Pancreas (tissue), 10 donors: Measurements from ENCODE around the gene SASS6. TPM values are rescaled to one million over a fixed set of nuclear protein-coding genes. Genes with fewer than 3 reads are reported as not detected.

Experiments
- ATAC-seq, 4 donors: fragments of 200-7000 bp; cut with Tn5 transposase; one replicate each; pipeline versions ENCODE4 v1.8.0 to v1.9.1; 2020; ENCODE audit warnings: mild to moderate bottlenecking in 4 of 4, moderate library complexity in 4 of 4
- DNase-seq, 6 donors: peaks; one replicate each; pipeline ENCODE4 v3.0.0-alpha.2; 2020
- FAIRE-seq: peaks from 2 replicates; lab custom pipeline; 2012; peaks lifted over from hg19 to GRCh38; lab: Jason Lieb, UNC
- H3K27ac ChIP-seq, 4 donors: fragments of 200-600 bp; sonication (generic); 1 replicate in 3 of 4; 2 replicates in 1 of 4; pipeline versions ENCODE4 v1.5.0 to v1.8.0; 2020
- H3K27me3 ChIP-seq, 4 donors: fragments of 200-600 bp; one replicate each; pipeline ENCODE4 v1.8.0; 2021
- H3K36me3 ChIP-seq, 3 donors: fragments of 200-600 bp; sonication (generic) in 1 of 3; one replicate each; pipeline versions ENCODE4 v1.5.0 to v1.8.0; 2020 to 2021
- H3K4me1 ChIP-seq, 3 donors: fragments of 200-600 bp; one replicate each; pipeline ENCODE4 v1.8.0; 2021
- H3K4me3 ChIP-seq, 4 donors: fragments of 200-600 bp; sonication (generic) in 2 of 4; one replicate each; pipeline versions ENCODE4 v1.5.0 to v1.8.0; 2020 to 2021
- H3K9me3 ChIP-seq, 4 donors: fragments of 200-600 bp; one replicate each; pipeline ENCODE4 v1.8.0; 2021
- WGBS, 2 donors: extraction: QIAGEN DNeasy Blood & Tissue Kit; methylation state at CpG; one replicate each; pipeline ENCODE4 v1.1.7; 2013; 5-methylcytosine and 5-hydroxymethylcytosine counted together
- intact Hi-C, 3 donors: fragments of 100-400 bp; cut with DNase I; formaldehyde crosslinking; loops; one replicate each; pipeline versions ENCODE4 v1.11.1 to v1.14.2; 2022
- polyA plus RNA-seq, 2 donors: library from polyadenylated mRNA; stranded (reverse); fragments of 200-250 nt; gene quantifications; one replicate each; pipeline ENCODE4 v1.2.3, GENCODE V29; 2013
- total RNA-seq, 6 donors: library from RNA; stranded (reverse); fragmentation: NEBNext Ultra II Directional in 4 of 6; extraction: Animal tissue kit (Norgen Biotek cat#: 25700) in 4 of 6; gene quantifications; one replicate each; pipeline versions ENCODE4 v1.2.1 to v1.2.4, GENCODE V29; 2021 to 2023
- TF ChIP-seq, protein P1 (sequence below), 4 donors: fragments of 200-600 bp; sonication (generic) in 3 of 4; IDR thresholded peaks; one replicate each; pipeline versions ENCODE4 v1.5.0 to v1.8.0; 2021; ENCODE audit warnings: antibody characterized with exemption in 4 of 4
- donor health status: healthy with polysubstance abuse.
- donor health status: DM: no; HTN: no; CAD: no; lungs with moderate emphysema.
- donor health status: DM: no; HTN: no; CAD: no.
- donor health status: control.
- donor health status: control.
- donor health status: Bipolar disorder and iron deficiency.
- donor health status: DM: yes; HTN: yes; CAD: no.
- donor health status: DM: no; HTN: no; CAD: no.
- donor health status: DM: no; HTN: no; CAD: no.
- donor health status: DM: yes; HTN: yes; CAD: no.

SASS6 gene, protein sequence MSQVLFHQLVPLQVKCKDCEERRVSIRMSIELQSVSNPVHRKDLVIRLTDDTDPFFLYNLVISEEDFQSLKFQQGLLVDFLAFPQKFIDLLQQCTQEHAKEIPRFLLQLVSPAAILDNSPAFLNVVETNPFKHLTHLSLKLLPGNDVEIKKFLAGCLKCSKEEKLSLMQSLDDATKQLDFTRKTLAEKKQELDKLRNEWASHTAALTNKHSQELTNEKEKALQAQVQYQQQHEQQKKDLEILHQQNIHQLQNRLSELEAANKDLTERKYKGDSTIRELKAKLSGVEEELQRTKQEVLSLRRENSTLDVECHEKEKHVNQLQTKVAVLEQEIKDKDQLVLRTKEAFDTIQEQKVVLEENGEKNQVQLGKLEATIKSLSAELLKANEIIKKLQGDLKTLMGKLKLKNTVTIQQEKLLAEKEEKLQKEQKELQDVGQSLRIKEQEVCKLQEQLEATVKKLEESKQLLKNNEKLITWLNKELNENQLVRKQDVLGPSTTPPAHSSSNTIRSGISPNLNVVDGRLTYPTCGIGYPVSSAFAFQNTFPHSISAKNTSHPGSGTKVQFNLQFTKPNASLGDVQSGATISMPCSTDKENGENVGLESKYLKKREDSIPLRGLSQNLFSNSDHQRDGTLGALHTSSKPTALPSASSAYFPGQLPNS
- total RNA-seq (1 to 10 TPM in 4 of 6 donors, under 1 TPM in 2; 0.76 to 1.8 (median 1.3) TPM), polyA plus RNA-seq (1 to 10 TPM in 1 of 2 donors, under 1 TPM in 1; 0.84 to 1.7 TPM)

DNA sequence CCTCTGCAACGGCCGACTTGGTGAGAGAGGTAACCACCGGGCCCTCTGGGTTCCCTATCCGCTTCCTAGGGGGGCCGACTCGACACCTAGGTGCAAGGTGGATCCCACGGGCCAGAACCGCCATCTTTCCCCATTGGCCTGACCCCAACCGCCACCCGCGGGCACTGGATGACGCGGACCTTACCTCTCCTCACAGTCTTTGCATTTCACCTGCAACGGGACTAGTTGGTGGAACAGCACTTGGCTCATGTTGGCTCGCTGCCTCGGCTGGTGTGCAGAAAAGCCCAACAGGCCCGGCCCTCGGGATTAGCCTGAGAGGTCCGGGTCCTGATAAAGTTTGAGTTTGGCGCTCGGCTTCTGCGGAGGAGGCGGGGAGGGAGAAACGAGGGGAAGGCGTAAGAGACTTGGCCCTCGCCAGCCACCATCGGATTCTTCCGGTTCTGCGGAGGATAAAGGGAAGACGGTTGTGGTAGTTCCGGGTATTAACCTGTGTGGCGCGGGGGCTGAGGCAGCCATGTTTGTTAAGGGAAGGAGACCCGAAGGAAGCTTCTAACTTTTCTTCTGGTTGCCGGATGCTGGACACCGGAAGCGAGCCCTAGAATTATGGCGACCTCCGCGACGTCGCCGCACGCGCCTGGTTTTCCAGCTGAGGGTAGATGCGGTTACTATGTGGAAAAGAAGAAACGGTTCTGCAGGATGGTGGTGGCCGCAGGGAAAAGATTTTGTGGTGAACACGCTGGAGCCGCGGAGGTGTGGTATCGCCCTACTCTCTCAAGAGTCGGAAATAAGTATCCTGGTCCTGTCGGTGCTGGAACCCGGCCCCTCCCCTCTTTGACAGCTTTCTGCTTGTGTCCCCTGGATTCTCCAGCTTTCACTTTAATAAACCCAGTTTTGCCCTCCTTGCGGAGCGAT, at the start of gene SASS6, which contains the start of gene TRMT13:
SASS6 (minus strand) TSS at position 365 of the 912 bp plus-strand sequence; CDS start at position 249, 116 bp downstream.
TRMT13 (plus strand) TSS at position 598 of the 912 bp plus-strand sequence; CDS start at position 604, 6 bp downstream.
- TF ChIP-seq, protein P1, sequence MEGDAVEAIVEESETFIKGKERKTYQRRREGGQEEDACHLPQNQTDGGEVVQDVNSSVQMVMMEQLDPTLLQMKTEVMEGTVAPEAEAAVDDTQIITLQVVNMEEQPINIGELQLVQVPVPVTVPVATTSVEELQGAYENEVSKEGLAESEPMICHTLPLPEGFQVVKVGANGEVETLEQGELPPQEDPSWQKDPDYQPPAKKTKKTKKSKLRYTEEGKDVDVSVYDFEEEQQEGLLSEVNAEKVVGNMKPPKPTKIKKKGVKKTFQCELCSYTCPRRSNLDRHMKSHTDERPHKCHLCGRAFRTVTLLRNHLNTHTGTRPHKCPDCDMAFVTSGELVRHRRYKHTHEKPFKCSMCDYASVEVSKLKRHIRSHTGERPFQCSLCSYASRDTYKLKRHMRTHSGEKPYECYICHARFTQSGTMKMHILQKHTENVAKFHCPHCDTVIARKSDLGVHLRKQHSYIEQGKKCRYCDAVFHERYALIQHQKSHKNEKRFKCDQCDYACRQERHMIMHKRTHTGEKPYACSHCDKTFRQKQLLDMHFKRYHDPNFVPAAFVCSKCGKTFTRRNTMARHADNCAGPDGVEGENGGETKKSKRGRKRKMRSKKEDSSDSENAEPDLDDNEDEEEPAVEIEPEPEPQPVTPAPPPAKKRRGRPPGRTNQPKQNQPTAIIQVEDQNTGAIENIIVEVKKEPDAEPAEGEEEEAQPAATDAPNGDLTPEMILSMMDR (IDR thresholded peaks at IDR 0.05), result peak in 1 of 4 donors; percentile 6
- H3K9me3 ChIP-seq, result no peaks in the 10 kb centered on the region
- H3K4me3 ChIP-seq, result peak within 1 kb of the TSS; percentile 61 to 88 (median 73)
- H3K4me1 ChIP-seq, result peaks cover 13 to 19% (median 13%) of the 10 kb centered on the region in 3 donors
- H3K27ac ChIP-seq, result peak within 1 kb of the TSS; percentile 46 to 66 (median 58)
- FAIRE-seq (peak; percentile 91), DNase-seq (peak; percentile 93 to 98 (median 96)), ATAC-seq (peak; percentile 99 to 100 (median 100))
- peaks cover 0 to 11% (median 4%) of the 10 kb centered on the region in 3 donors for H3K36me3 ChIP-seq
- 0% methylated on average over 57 of the region's 57 CpGs for WGBS, 2 donors
- intact Hi-C loops, result no loop called here
- H3K27me3 ChIP-seq, result no peaks in the 10 kb centered on the region

DNA sequence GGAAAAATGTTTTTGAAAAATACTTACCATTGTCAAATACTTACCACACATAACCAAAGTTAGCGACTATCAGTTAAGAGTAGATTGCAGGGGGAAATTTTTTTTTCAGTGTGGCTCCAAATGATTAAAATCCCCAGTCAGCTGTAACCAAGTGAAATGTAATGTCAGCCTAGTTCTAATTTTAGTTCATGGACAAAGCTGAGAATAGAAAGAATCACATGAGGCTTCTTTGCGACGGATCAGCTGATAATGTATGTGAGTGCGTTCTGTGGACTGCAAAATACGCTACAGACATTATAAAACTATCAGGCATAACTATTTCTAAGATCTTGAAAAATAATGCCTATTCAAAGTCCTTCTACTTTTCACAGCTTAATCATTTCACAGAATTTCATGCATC, 45.4 kb upstream of the SASS6 start, which contains the start of gene LRRC39:
LRRC39 (minus strand) TSS at position 166 of the 400 bp plus-strand sequence. CDS start 9,740 bp downstream, outside the sequence.
- FAIRE-seq (no peak), ATAC-seq (no peak)
- H3K4me3 ChIP-seq, result no peak within 1 kb of the TSS

DNA sequence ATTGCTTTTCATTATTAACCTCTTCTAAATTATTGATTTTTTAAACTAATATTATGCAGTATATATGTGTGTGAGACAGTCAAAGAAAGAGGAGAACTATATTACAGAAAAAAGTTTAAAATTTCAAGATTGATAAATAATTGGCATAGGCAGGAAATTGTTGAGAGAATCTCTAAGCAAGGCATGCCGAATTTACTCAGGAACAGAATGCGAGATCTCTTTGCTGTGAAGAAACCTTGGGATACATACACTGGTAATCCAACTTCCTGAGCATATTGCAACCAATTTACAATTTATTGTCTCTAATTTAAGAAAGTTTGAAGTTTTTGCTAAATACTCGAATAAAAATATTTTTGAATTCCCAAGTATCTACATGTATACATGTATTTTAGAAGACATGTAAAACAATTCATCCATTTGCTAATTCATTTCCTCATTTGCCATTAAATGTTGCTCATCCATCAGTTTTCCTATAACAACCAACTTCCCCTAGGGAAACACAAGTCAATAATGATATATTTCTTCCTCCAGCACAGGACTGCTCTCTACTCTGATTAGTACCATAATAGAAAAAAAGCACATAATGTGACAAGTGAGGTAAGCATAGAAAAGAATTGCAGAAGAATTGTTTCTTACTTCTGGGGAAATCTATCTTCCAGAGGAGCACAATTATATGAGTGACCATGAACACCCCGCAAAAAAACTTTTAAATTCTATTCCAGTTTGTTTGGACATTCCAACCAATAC, 44.7 kb upstream of the SASS6 start:
- FAIRE-seq (no peak), DNase-seq (no peak), ATAC-seq (no peak)
- no peaks in the 10 kb centered on the region for H3K4me1 ChIP-seq
- H3K36me3 ChIP-seq, result no peaks in the 10 kb centered on the region
- H3K27ac ChIP-seq, result no peak overlapping the region
- 85% methylated on average over 4 of the region's 4 CpGs for WGBS, 2 donors
- TF ChIP-seq, protein P1 (IDR thresholded peaks at IDR 0.05), result no peak
- no peak overlapping the region for H3K4me3 ChIP-seq
- no peaks in the 10 kb centered on the region for H3K27me3 ChIP-seq
- intact Hi-C loops, result no loop called here
- no peaks in the 10 kb centered on the region for H3K9me3 ChIP-seq

More for the DNA sequence above, 45.4 kb upstream of the SASS6 start, which contains the start of gene LRRC39:
- TF ChIP-seq, protein P1 (IDR thresholded peaks at IDR 0.05), result no peak
- H3K27me3 ChIP-seq, result no peaks in the 10 kb centered on the region
- H3K27ac ChIP-seq, result no peak within 1 kb of the TSS
- no peaks in the 10 kb centered on the region for H3K9me3 ChIP-seq
- no peak for DNase-seq
- intact Hi-C loops, result no loop called here
- no peaks in the 10 kb centered on the region for H3K36me3 ChIP-seq
- 61 to 68% methylated on average over 5 of the region's 5 CpGs for WGBS, 2 donors
- H3K4me1 ChIP-seq, result no peaks in the 10 kb centered on the region

DNA sequence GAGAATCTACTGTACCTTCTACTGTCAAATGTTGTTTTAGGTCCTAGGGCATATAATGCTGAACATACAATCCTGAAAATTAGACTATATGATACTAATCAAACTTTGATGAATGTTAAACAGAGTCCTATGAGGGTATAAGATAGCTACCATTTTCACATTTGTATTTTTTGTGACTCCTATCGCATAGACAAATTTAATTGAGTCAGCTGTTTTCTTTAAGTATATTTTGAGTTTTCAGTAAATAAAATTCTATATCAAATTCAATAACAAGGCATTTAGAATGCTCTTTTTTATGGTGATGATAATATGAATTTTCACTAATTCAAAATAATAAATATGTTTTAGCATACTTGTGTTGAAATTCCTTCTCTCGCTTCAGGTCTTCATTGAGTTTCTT, 35.3 kb upstream of the SASS6 start:
- H3K4me3 ChIP-seq, result no peak overlapping the region
- intact Hi-C loops, result no loop called here
- H3K27me3 ChIP-seq, result no peaks in the 10 kb centered on the region
- no peaks in the 10 kb centered on the region for H3K36me3 ChIP-seq
- H3K27ac ChIP-seq, result no peak overlapping the region
- DNase-seq (no peak), FAIRE-seq (no peak), ATAC-seq (no peak)
- WGBS, 2 donors, result 97 to 98% methylated on average over 2 of the region's 2 CpGs
- H3K4me1 ChIP-seq, result no peaks in the 10 kb centered on the region
- no peaks in the 10 kb centered on the region for H3K9me3 ChIP-seq
- TF ChIP-seq, protein P1 (IDR thresholded peaks at IDR 0.05), result no peak
